ENCODE data around the gene TTR.

GRCh38 chr18:31565782-31566512 is 25.7 kb upstream of the TTR start:
- TF ChIP-seq CTCF (IDR thresholded peaks at IDR 0.05) = no peak
- no peak for TF ChIP-seq POLR2A (IDR thresholded peaks at IDR 0.05)
- no peak for TF ChIP-seq EP300 (IDR thresholded peaks at IDR 0.05)
